K562 (cell line): Measurements from ENCODE around the gene OPRM1. TPM values are rescaled to one million over a fixed set of nuclear protein-coding genes. Genes with fewer than 3 reads are reported as not detected.

Experiments used
- ATAC-seq: fragments of 200-7000 bp; cut with Tn5 transposase; 3 replicates; pipeline ENCODE4 v1.9.1; 2020; ENCODE audit warnings: moderate library complexity
- BruUV-seq: library from RNA; stranded (reverse); fragments of 400-500 nt; replicated peaks from 2 replicates; lab custom pipeline; 2021; lab: Mats Ljungman, UMichigan
- CTCF ChIA-PET: fragments of 300-600 bp; formaldehyde crosslinking; extraction: SDS; loops from one replicate; lab custom pipeline; 2021; ENCODE audit warnings: low intra/inter-chr PET ratio; lab: Yijun Ruan, JAX
- POLR2A ChIA-PET: fragments of 300-600, 350-650 bp; sonication (Branson Sonifier 250); formaldehyde crosslinking; extraction: SDS; loops from one replicate; lab custom pipeline; 2021; ENCODE audit warnings: antibody characterized with exemption, inconsistent platforms; lab: Yijun Ruan, JAX
- DNase-seq, 4 experiments: peaks; one replicate each; pipeline versions ENCODE4 v3.0.0 to v3.0.0-alpha.2; 2011 to 2018; ENCODE audit warnings: low spot score in 3 of 4, mixed read lengths in 3 of 4; ENCODE audit errors: extremely low read depth in 1 of 4
- FAIRE-seq: peaks from 2 replicates; lab custom pipeline; 2011; peaks lifted over from hg19 to GRCh38; lab: Jason Lieb, UNC
- H2AFZ ChIP-seq: 2 replicates; pipeline ENCODE4 v1.6.0; 2011; ENCODE audit warnings: low read depth, low read length, control low read depth, inconsistent platforms
- H3K27ac ChIP-seq: fragments of 200-600 bp; 3 replicates; pipeline ENCODE4 v1.8.0; 2011; ENCODE audit warnings: low read depth, mild to moderate bottlenecking, control low read depth, inconsistent platforms, low read length, moderate library complexity, mixed read lengths; ENCODE audit errors: extremely low read depth
- H3K27me3 ChIP-seq, 2 experiments: fragments of 300-600 bp in 1 of 2; 2 replicates in 1 of 2; 3 replicates in 1 of 2; pipeline versions ENCODE4 v1.6.0 to v1.8.0; 2011; ENCODE audit warnings: inconsistent platforms in 2 of 2, low read length in 2 of 2, mild to moderate bottlenecking in 1 of 2, mixed read lengths in 1 of 2, moderate library complexity in 1 of 2; ENCODE audit not compliant: control insufficient read depth in 2 of 2, insufficient read depth in 2 of 2
- H3K36me3 ChIP-seq: fragments of 300-600 bp; 3 replicates; pipeline ENCODE4 v1.8.0; 2011; ENCODE audit warnings: mild to moderate bottlenecking, low read length, inconsistent platforms; ENCODE audit not compliant: control insufficient read depth, insufficient read depth
- H3K4me1 ChIP-seq, 2 experiments: fragments of 200-600 bp in 1 of 2; replicated peaks in 1 of 2; 2 replicates in 1 of 2; 3 replicates in 1 of 2; pipeline versions ENCODE4 v1.5.1 to v1.8.0; 2011; ENCODE audit warnings: inconsistent platforms in 2 of 2, low read length in 2 of 2, mild to moderate bottlenecking in 1 of 2, mixed read lengths in 1 of 2, moderate library complexity in 1 of 2; ENCODE audit not compliant: control insufficient read depth in 2 of 2, insufficient read depth in 2 of 2
- H3K4me2 ChIP-seq: 2 replicates; pipeline ENCODE4 v1.6.1; 2011; ENCODE audit warnings: low read length, control low read depth, inconsistent platforms, mixed read lengths; ENCODE audit not compliant: insufficient read depth
- H3K4me3 ChIP-seq: fragments of 200-600 bp; sonication (generic), shearing (Covaris generic); 2 replicates; pipeline ENCODE4 v1.5.1; 2016; ENCODE audit warnings: control low read depth, inconsistent platforms
- H3K79me2 ChIP-seq: fragments of 200-600 bp; 3 replicates; pipeline ENCODE4 v1.8.0; 2011; ENCODE audit warnings: low read length, inconsistent platforms; ENCODE audit not compliant: control insufficient read depth, insufficient read depth
- H3K9ac ChIP-seq, 2 experiments: 2 replicates each; pipeline versions ENCODE4 v1.6.0 to v1.6.1; 2011; ENCODE audit warnings: low read depth in 2 of 2, low read length in 2 of 2, control low read depth in 1 of 2, inconsistent platforms in 1 of 2, mild to moderate bottlenecking in 1 of 2, mixed read lengths in 1 of 2; ENCODE audit not compliant: insufficient read depth in 1 of 2
- H3K9me1 ChIP-seq: one replicate; pipeline ENCODE4 v1.6.0; 2011; ENCODE audit warnings: inconsistent platforms, mild to moderate bottlenecking, low read length, moderate library complexity; ENCODE audit not compliant: control insufficient read depth, insufficient read depth
- H3K9me3 ChIP-seq: replicated peaks from 2 replicates; pipeline ENCODE4 v1.5.1; 2011; ENCODE audit warnings: low read depth, low read length, inconsistent platforms; ENCODE audit not compliant: control insufficient read depth, insufficient read depth
- H4K20me1 ChIP-seq: replicated peaks from 2 replicates; pipeline ENCODE4 v1.6.1; 2011; ENCODE audit warnings: low read length, inconsistent platforms, mixed read lengths; ENCODE audit not compliant: control insufficient read depth, insufficient read depth
- E2F1 ChIP-seq: sonication (generic); formaldehyde crosslinking; IDR thresholded peaks from 2 replicates; pipeline ENCODE4 v1.8.1; 2023; ENCODE audit warnings: mild to moderate bottlenecking, missing genetic modification reagents, moderate library complexity
- GATA2 ChIP-seq: sonication (generic); formaldehyde crosslinking; IDR thresholded peaks from 2 replicates; pipeline ENCODE4 v1.4.0; 2020; ENCODE audit warnings: mild to moderate bottlenecking, missing genetic modification reagents
- IRF1 ChIP-seq: sonication (generic); formaldehyde crosslinking; IDR thresholded peaks from 2 replicates; pipeline ENCODE4 v1.8.0; 2022; ENCODE audit warnings: missing genetic modification reagents, mild to moderate bottlenecking, borderline replicate concordance
- MAFG ChIP-seq: fragments of 450-650 bp; conservative IDR thresholded peaks from 2 replicates; pipeline ENCODE4 v1.6.1; 2016; ENCODE audit warnings: missing genetic modification characterization, missing compliant biosample characterization
- MED1 ChIP-seq: sonication (generic); formaldehyde crosslinking; IDR thresholded peaks from 2 replicates; pipeline ENCODE4 v1.8.1; 2023; ENCODE audit warnings: missing genetic modification reagents, borderline replicate concordance
- MYBL2 ChIP-seq, 2 experiments: fragments of 450-650 bp in 1 of 2; sonication (generic) in 1 of 2; formaldehyde crosslinking in 1 of 2; IDR thresholded peaks; 2 replicates each; pipeline versions ENCODE4 v1.6.1 to v1.8.1; 2017 to 2022; ENCODE audit warnings: borderline replicate concordance in 1 of 2, inconsistent platforms in 1 of 2, low read depth in 1 of 2, mild to moderate bottlenecking in 1 of 2, missing genetic modification reagents in 1 of 2, moderate library complexity in 1 of 2
- NCOA6 ChIP-seq: fragments of 450-650 bp; IDR thresholded peaks from 2 replicates; pipeline ENCODE4 v1.6.1; 2017; ENCODE audit warnings: mild to moderate bottlenecking
- RCOR1 ChIP-seq, 2 experiments: IDR thresholded peaks; 2 replicates each; pipeline ENCODE4 v1.6.1; 2012; ENCODE audit warnings: low read depth in 2 of 2, low read length in 2 of 2, borderline replicate concordance in 1 of 2, improper control_type of control experiment in 1 of 2
- THAP7 ChIP-seq: fragments of 250-450 bp; sonication (Bioruptor Pico); IDR thresholded peaks from 2 replicates; pipeline ENCODE4 v1.5.0; 2021
- ZNF395 ChIP-seq: fragments of 200-800 bp; sonication (Bioruptor generic); IDR thresholded peaks from 2 replicates; pipeline ENCODE4 v1.6.1; 2017; ENCODE audit warnings: missing genetic modification characterization, missing compliant biosample characterization
- ZNF717 ChIP-seq: fragments of 250-450 bp; sonication (Bioruptor Pico); IDR thresholded peaks from 2 replicates; pipeline ENCODE4 v1.5.0; 2021
- ZNF740 ChIP-seq, 3 experiments: fragments of 200-800 bp in 1 of 3; sonication (Bioruptor generic) in 1 of 3; sonication (generic) in 1 of 3; formaldehyde crosslinking in 1 of 3; IDR thresholded peaks; 2 replicates each; pipeline versions ENCODE4 v1.6.1 to v1.8.0; 2016 to 2022; ENCODE audit warnings: mild to moderate bottlenecking in 2 of 3, missing compliant biosample characterization in 2 of 3, missing genetic modification characterization in 2 of 3, missing genetic modification reagents in 1 of 3
- WGBS: fragments of 100-300 bp; shearing (Covaris generic); methylation state at CpG from one replicate; pipeline ENCODE4 v1.1.6; 2016; ENCODE audit warnings: low coverage, mixed read lengths; ENCODE audit not compliant: insufficient coverage; ENCODE audit errors: missing lambda C conversion rate; 5-methylcytosine and 5-hydroxymethylcytosine counted together
- in situ Hi-C: fragments of 300-500 bp; cut with MboI; formaldehyde crosslinking; loops from 4 replicates; pipeline ENCODE4 v1.15.0; 2018; ENCODE audit warnings: inconsistent platforms, mixed read lengths
- intact Hi-C: fragments of 100-400 bp; cut with micrococcal nuclease; formaldehyde crosslinking; loops from 2 replicates; pipeline ENCODE4 v1.14.2; 2022
- polyA plus RNA-seq, 8 experiments: library from polyadenylated mRNA; depleted of rRNA in 4 of 8; stranded (reverse) in 5 of 8; unstranded in 3 of 8; fragments of >200 nt; fragmentation: Nextera tagmentation in 2 of 8; fragmentation: Illumina TruSeq in 1 of 8; extraction: Ambion mirVana in 2 of 8; extraction: Trizol in 1 of 8; gene quantifications; 2 replicates each; pipeline versions ENCODE4 v1.2.1 to v1.2.3, GENCODE V29; 2011 to 2014; ENCODE audit warnings: inconsistent platforms in 1 of 8, missing spikeins in 1 of 8
- total RNA-seq, 7 experiments: library from RNA; depleted of rRNA in 6 of 7; stranded (reverse); fragments of >200 nt in 6 of 7; fragmentation: Illumina TruSeq in 2 of 7; extraction: Trizol in 2 of 7; gene quantifications; 2 replicates each; pipeline versions ENCODE4 v1.2.1 to v1.2.3, GENCODE V29; 2011 to 2021; ENCODE audit warnings: low replicate concordance in 1 of 7

OPRM1 gene
- total and polyA plus RNA-seq, 9 of the 15 experiments (the other 6 are each of a cell fraction or from before 2014, with no cell fraction given): not detected

- no peak for TF ChIP-seq MAFG
- TF ChIP-seq, all 486 proteins: peak for 0
Observed at GRCh38 chr6:154179434-154179833, 140.4 kb downstream of the OPRM1 start (continued).

GRCh38 chr6:154187203-154187602, 148.2 kb downstream of the OPRM1 start:
- Histone ChIP-seq H2AFZ (no peak overlapping the region), H3K9me1 (no peaks in the 10 kb centered on the region), H4K20me1 (no peaks in the 10 kb centered on the region), H3K36me3 (no peaks in the 10 kb centered on the region), H3K79me2 (no peaks in the 10 kb centered on the region), H3K27me3 (no peaks in the 10 kb centered on the region), H3K9ac (no peak overlapping the region), H3K4me1 (no peaks in the 10 kb centered on the region), H3K4me3 (no peak overlapping the region), H3K9me3 (no peaks in the 10 kb centered on the region), H3K27ac (no peak overlapping the region), H3K4me2 (no peak overlapping the region)
- FAIRE-seq (no peak), ATAC-seq (no peak), DNase-seq (no peak)
- WGBS: 0% methylated on average over 3 of the region's 3 CpGs
- POLR2A ChIA-PET: no interaction called here
- no TSS peak for BruUV-seq
- in situ Hi-C loops: no loop called here
- CTCF ChIA-PET: no interaction called here
- intact Hi-C loops: no loop called here
- no peak for TF ChIP-seq E2F1 (CRISPR knock-in tag)
- TF ChIP-seq ZNF740 (CRISPR knock-in tag; IDR thresholded peaks at IDR 0.05): no peak
- no peak for TF ChIP-seq ZNF740 (tag; IDR thresholded peaks at IDR 0.05)
- no peak for TF ChIP-seq MED1 (CRISPR knock-in tag)
- no peak for TF ChIP-seq NCOA6
- TF ChIP-seq RCOR1 (IDR thresholded peaks at IDR 0.05; ENCODE audit: borderline replicate concordance in 1 of 2, low read depth in 2 of 2, low read length in 2 of 2): no peak
- no peak for TF ChIP-seq THAP7 (CRISPR knock-in tag)
- no peak for TF ChIP-seq ZNF395 (CRISPR knock-in tag)
- no peak for TF ChIP-seq IRF1 (CRISPR knock-in tag)
- no peak for TF ChIP-seq GATA2 (CRISPR knock-in tag)
- TF ChIP-seq ZNF717 (CRISPR knock-in tag): no peak
- TF ChIP-seq MYBL2 (IDR thresholded peaks at IDR 0.05; ENCODE audit: low read depth): no peak
- no peak for TF ChIP-seq MYBL2 (CRISPR knock-in tag; IDR thresholded peaks at IDR 0.05; ENCODE audit: borderline replicate concordance)
